Measurements from ENCODE around the gene SLC25A2.

Gene SLC25A2

DNA sequence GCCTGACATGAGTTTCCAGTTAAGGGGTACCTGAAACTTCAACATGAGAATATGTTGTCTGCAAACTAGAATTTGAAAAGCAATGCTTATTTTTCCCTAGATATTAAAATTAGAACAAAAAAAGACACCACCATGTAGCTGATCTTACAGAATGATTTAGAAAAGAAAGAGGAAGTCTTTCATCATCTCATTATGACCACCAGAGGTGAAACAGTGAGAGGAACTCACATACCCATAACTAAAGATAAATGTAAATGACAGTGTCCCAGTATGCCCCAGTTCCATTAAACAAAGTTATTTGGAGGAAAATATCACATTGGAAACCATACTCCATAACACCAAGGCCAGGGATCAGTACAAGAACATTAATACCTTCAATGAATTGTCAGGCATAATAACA, 9.9 kb upstream of the SLC25A2 start:
- DNase-seq = no peak

DNA sequence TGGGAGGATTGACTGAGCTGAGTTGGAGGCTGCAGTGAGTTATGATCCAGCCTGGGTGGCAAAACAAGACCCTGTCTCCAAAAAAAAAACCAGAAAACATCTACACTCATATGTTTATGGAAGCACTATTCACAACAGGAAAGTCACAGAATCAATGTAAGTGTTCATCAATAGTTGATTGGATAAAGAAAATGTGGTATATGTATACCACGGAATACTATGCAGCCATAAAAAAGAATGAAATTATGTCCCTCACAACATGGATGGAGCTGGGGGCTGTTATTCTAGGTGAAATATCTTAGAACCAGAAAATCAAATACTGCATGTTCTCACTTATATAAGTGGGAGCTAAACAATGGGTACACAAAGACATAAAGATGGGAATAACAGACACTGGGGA, 2.8 kb upstream of the SLC25A2 start:
- DNase-seq = no peak

DNA sequence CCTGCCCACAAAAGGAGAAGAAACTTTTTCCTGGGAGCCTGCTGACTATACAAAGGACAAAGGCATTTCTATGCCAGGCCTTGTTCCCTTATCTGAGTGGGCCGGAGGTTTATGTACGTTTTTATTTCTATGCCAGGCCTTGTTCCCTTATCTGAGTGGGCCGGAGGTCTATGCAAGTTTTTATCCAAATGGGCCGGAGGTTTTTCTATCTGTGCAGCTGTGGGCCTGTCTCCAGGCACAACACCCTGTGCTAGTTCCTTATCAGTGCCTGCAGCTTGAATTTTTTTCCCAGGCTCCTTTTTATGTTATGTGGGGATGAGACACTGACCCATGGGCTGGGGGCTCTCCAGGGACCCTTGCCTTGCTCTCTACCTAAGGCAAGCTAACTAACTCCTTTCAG, 5.5 kb downstream of the SLC25A2 start:
- DNase-seq = no peak

DNA sequence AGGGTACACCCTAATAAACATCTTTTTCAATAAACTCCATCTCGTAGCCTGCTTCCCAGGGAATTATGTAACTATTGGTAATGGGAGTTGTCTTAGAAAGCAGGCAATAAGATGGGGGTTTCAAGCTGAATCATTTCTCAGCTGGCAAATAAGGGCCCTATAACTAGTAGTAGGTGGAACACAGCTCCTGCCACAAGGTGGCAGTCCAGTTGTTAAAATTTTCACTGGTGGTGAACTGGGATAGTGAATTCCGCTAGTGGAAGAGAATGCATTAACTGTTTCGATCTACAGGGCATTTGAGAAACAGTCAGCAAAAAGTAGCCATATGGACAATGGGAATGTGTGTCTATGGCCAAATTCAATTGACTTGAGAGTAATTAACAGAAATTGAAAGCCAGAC, 30.9 kb downstream of the SLC25A2 start:
- no peak for DNase-seq

DNA sequence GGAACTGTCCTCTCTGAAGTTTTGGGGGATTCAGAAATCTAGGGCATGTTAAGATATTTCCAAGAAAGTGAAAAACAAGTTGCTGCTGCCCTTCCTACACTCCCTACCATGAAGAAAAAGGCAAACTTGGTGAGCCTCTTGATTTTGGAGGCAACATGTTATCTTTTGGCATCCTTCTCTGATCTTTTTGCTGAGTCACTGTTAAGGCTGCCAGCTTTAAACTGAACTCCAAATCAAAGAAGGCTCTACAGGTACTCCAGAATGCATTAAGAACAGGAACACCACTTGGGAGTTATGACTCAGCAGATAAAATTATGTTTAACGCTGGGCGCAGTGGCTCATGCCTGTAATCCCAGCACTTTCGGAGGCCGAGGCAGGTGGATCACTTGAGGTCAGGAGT, 34.7 kb downstream of the SLC25A2 start:
- DNase-seq = no peak

DNA sequence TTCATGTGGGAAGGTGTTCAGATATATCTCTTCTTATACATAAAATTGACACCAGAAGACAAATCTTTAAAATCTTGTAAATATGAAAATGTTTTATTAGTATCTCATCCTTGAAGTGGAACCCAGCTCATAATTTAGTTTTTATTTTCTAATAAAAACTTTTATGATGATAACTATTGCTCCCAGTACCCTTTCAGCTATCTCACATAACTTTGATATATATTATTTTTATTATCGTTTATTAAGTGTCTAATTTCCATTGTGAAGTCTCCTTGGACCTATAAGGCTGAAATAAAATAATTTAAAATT, 42.7 kb downstream of the SLC25A2 start:
- no peak for DNase-seq

DNA sequence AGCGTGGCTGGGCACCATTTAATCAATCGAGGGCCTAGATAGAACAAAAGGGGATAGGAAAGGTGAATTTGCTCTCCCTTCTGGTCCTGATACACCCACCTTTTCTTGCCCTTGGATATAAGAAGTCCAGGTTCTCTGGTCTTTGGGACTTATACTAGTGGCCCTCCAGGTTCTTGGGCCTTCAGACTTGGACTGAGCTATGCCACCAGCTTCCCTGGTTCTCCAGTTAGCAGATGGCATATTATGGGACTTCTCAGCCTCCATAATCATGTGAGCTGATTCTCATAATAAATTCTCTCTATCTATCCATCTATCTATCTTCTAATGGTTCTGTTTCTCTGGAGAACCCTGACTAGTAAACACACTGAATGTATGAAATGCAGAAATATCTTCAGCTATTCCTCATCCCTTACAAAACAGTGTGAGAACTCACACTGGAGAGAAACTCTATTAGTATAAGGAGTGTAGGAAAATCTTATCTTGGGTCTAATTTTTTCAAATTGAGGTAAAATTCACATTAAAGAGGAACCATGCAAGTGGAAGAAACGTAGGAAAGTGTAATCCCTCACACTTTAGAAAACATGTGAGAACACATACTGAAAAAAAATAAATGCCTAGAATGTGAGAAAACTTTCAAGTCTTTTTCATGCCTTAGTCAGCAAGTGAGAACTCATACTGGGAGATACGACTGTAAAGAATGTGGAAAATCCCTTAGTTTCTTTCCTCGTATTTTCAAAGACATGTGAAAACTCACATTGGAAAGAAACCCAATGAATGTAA, 43.2 kb downstream of the SLC25A2 start:
- no peak for DNase-seq

DNA sequence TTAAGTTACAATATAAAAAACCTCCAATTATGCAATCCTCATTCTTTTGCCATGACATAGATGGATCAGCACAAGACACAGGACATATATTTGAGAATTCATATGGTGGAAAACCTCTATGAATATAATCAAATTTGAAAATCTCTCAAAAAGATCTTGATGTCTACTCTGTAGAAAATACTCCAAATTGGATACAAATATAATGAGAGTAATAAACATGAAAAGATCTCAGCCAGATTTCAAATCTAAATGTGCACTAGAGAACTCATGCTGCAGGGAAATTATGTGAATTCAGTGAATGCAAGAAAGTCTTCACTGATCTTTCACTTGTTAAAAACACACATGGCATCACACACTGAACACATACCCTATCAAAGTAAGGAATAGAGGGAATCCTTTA, 44.9 kb downstream of the SLC25A2 start:
- no peak for DNase-seq

DNA sequence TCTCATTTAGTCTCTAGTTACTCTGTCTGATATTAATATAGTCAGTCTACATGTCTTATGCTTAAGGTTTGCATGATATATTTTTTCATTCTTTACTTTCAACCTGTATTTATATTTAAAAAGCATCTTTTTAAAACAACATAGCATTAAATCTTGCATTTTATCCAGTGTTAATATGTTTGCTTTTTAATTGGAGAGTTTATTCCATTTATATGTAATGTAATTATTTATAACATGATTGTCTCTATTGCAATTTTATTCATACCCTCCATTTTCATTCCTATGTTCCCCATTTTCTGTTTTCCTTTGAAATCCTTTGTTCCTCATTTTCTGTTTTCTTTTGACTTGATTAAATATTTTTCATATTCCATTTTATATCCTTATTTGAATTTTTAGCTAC, 45.4 kb downstream of the SLC25A2 start:
- DNase-seq = no peak

All from CD4-positive, alpha-beta T cell treated with Interferon alpha-2 for 1 hour (primary cell).